ENCODE measurements around the gene GARIN3.

GARIN3 gene

GRCh38 chr5:157168286-157168685 lies 2.2 kb upstream of the GARIN3 start:
- no peak for DNase-seq (ENCODE audit: extremely low read depth, low read depth)
- TF ChIP-seq CTCF (IDR thresholded peaks at IDR 0.05; ENCODE audit: low read depth, low read length, missing control alignments): no peak
- no peak overlapping the region for H3K4me3 ChIP-seq (replicated peaks; ENCODE audit: low read depth, low read length)

- H3K4me3 ChIP-seq (replicated peaks; ENCODE audit: low read depth, low read length): no peak overlapping the region
- TF ChIP-seq CTCF (IDR thresholded peaks at IDR 0.05; ENCODE audit: low read depth, low read length, missing control alignments): no peak
- DNase-seq (ENCODE audit: extremely low read depth, low read depth): no peak
Observed at GRCh38 chr5:157167214-157167621, 1.2 kb upstream of the GARIN3 start.

GRCh38 chr5:157165668-157166067 lies 396 bp downstream of the GARIN3 start:
- no peak for DNase-seq (ENCODE audit: extremely low read depth, low read depth)
- H3K4me3 ChIP-seq (replicated peaks; ENCODE audit: low read depth, low read length): no peak overlapping the region
- TF ChIP-seq CTCF (IDR thresholded peaks at IDR 0.05; ENCODE audit: low read depth, low read length, missing control alignments): no peak

GRCh38 chr5:157165261-157165660 lies 803 bp downstream of the GARIN3 start:
- DNase-seq (ENCODE audit: extremely low read depth, low read depth): no peak
- TF ChIP-seq CTCF (IDR thresholded peaks at IDR 0.05; ENCODE audit: low read depth, low read length, missing control alignments): no peak
- no peak overlapping the region for H3K4me3 ChIP-seq (replicated peaks; ENCODE audit: low read depth, low read length)

GRCh38 chr5:157164521-157164920 lies 1.5 kb downstream of the GARIN3 start:
- no peak for TF ChIP-seq CTCF (IDR thresholded peaks at IDR 0.05; ENCODE audit: low read depth, low read length, missing control alignments)
- DNase-seq (ENCODE audit: extremely low read depth, low read depth): no peak
- no peak overlapping the region for H3K4me3 ChIP-seq (replicated peaks; ENCODE audit: low read depth, low read length)

GRCh38 chr5:157162919-157163510 lies 3.0 kb downstream of the GARIN3 start:
- H3K4me3 ChIP-seq (replicated peaks; ENCODE audit: low read depth, low read length): no peak overlapping the region
- no peak for DNase-seq (ENCODE audit: extremely low read depth, low read depth)
- no peak for TF ChIP-seq CTCF (IDR thresholded peaks at IDR 0.05; ENCODE audit: low read depth, low read length, missing control alignments)

GRCh38 chr5:157161996-157162395 lies 4.1 kb downstream of the GARIN3 start:
- H3K4me3 ChIP-seq (replicated peaks; ENCODE audit: low read depth, low read length): no peak overlapping the region
- no peak for TF ChIP-seq CTCF (IDR thresholded peaks at IDR 0.05; ENCODE audit: low read depth, low read length, missing control alignments)
- no peak for DNase-seq (ENCODE audit: extremely low read depth, low read depth)

Measured in HFF-Myc (cell line).